ENCODE results near the gene EDN1.
A peak's percentile ranks its signal among the peaks of the same experiment; 100 is the strongest.

Gene EDN1

GRCh38 chr6:12334526-12335130 lies 44.5 kb downstream of the EDN1 start:
- H3K9ac ChIP-seq (ENCODE audit: low read depth, low read length, poor library complexity): no peak overlapping the region
- H2AK5ac ChIP-seq (ENCODE audit: low read depth, low read length): no peak overlapping the region
- peak overlapping the region in 1 of 2 donors; percentile 12 for H3K4me3 ChIP-seq (ENCODE audit: low read length in 2 of 2)

GRCh38 chr6:12335131-12335527 lies 45.0 kb downstream of the EDN1 start:
- H3K18ac ChIP-seq (ENCODE audit: low read length): no peak overlapping the region
- no peak overlapping the region for H3K14ac ChIP-seq (ENCODE audit: low read length)
- H3K4me2 ChIP-seq (ENCODE audit: insufficient read depth, low read length, poor library complexity, severe bottlenecking): no peak overlapping the region
- H3K23ac ChIP-seq (ENCODE audit: low read depth, low read length, poor library complexity): no peak overlapping the region
- H2BK15ac ChIP-seq (ENCODE audit: low read length): no peak overlapping the region
- no peaks in the 10 kb centered on the region for H3K36me3 ChIP-seq (replicated peaks in 1 of 2; ENCODE audit: control insufficient read depth in 2 of 2, insufficient read depth in 2 of 2, low read length in 2 of 2)
- H3K79me1 ChIP-seq (ENCODE audit: low read depth, low read length): no peaks in the 10 kb centered on the region
- no peak overlapping the region for H3K4me3 ChIP-seq (ENCODE audit: low read length in 2 of 2)
- H2BK120ac ChIP-seq (ENCODE audit: low read depth, low read length): no peak overlapping the region
- no peak overlapping the region for H2BK12ac ChIP-seq (ENCODE audit: low read length)
- no peak overlapping the region for H4K91ac ChIP-seq (ENCODE audit: low read depth, low read length, poor library complexity)
- no peak overlapping the region for H3K27ac ChIP-seq (replicated peaks; ENCODE audit: low read length)
- no peak for DNase-seq (ENCODE audit: low spot score)
- no peak overlapping the region for H3K4ac ChIP-seq (ENCODE audit: low read length)
- H3K27me3 ChIP-seq (ENCODE audit: control insufficient read depth in 3 of 3, insufficient read depth in 3 of 3, low read depth in 1 of 3, low read length in 3 of 3): no peaks in the 10 kb centered on the region
- no peak overlapping the region for H2BK5ac ChIP-seq (ENCODE audit: low read length)
- H3K9ac ChIP-seq (ENCODE audit: low read depth, low read length, poor library complexity): no peak overlapping the region
- no peak overlapping the region for H4K8ac ChIP-seq (ENCODE audit: low read depth, low read length)
- H2AFZ ChIP-seq (ENCODE audit: low read length): no peak overlapping the region
- no peak overlapping the region for H2AK5ac ChIP-seq (ENCODE audit: low read depth, low read length)
- no peaks in the 10 kb centered on the region for H3K9me3 ChIP-seq (replicated peaks in 1 of 2; ENCODE audit: control insufficient read depth in 2 of 2, insufficient read depth in 1 of 2, low read depth in 1 of 2, low read length in 2 of 2)
- WGBS, 2 donors (ENCODE audit: extremely low coverage in 2 of 2, insufficient read length in 2 of 2, insufficient replicate concordance in 1 of 2): no CpG with 5 or more reads among the region's 1 CpG
- H3K4me1 ChIP-seq (ENCODE audit: control insufficient read depth in 2 of 2, insufficient read depth in 1 of 2, low read depth in 1 of 2, low read length in 2 of 2): peaks cover 0 to 7% of the 10 kb centered on the region in 2 donors

More at GRCh38 chr6:12334526-12335130, 44.5 kb downstream of the EDN1 start:
- no peaks in the 10 kb centered on the region for H3K9me3 ChIP-seq (replicated peaks in 1 of 2; ENCODE audit: control insufficient read depth in 2 of 2, insufficient read depth in 1 of 2, low read depth in 1 of 2, low read length in 2 of 2)
- no peak overlapping the region for H3K4ac ChIP-seq (ENCODE audit: low read length)
- no peak overlapping the region for H2BK5ac ChIP-seq (ENCODE audit: low read length)
- DNase-seq (ENCODE audit: low spot score): no peak
- no peak overlapping the region for H3K23ac ChIP-seq (ENCODE audit: low read depth, low read length, poor library complexity)
- no peak overlapping the region for H4K8ac ChIP-seq (ENCODE audit: low read depth, low read length)
- peaks cover 0 to 7% of the 10 kb centered on the region in 2 donors for H3K4me1 ChIP-seq (ENCODE audit: control insufficient read depth in 2 of 2, insufficient read depth in 1 of 2, low read depth in 1 of 2, low read length in 2 of 2)
- no peaks in the 10 kb centered on the region for H3K79me1 ChIP-seq (ENCODE audit: low read depth, low read length)
- H3K18ac ChIP-seq (ENCODE audit: low read length): no peak overlapping the region
- no peak overlapping the region for H4K91ac ChIP-seq (ENCODE audit: low read depth, low read length, poor library complexity)
- H3K27ac ChIP-seq (replicated peaks; ENCODE audit: low read length): no peak overlapping the region
- H2AFZ ChIP-seq (ENCODE audit: low read length): no peak overlapping the region
- no peak overlapping the region for H3K4me2 ChIP-seq (ENCODE audit: insufficient read depth, low read length, poor library complexity, severe bottlenecking)
- no peak overlapping the region for H2BK12ac ChIP-seq (ENCODE audit: low read length)
- no peaks in the 10 kb centered on the region for H3K36me3 ChIP-seq (replicated peaks in 1 of 2; ENCODE audit: control insufficient read depth in 2 of 2, insufficient read depth in 2 of 2, low read length in 2 of 2)
- H3K27me3 ChIP-seq (ENCODE audit: control insufficient read depth in 3 of 3, insufficient read depth in 3 of 3, low read depth in 1 of 3, low read length in 3 of 3): no peaks in the 10 kb centered on the region
- no peak overlapping the region for H2BK15ac ChIP-seq (ENCODE audit: low read length)
- no peak overlapping the region for H3K14ac ChIP-seq (ENCODE audit: low read length)
- no peak overlapping the region for H2BK120ac ChIP-seq (ENCODE audit: low read depth, low read length)
- WGBS, 2 donors (ENCODE audit: extremely low coverage in 2 of 2, insufficient read length in 2 of 2, insufficient replicate concordance in 1 of 2): no CpG with 5 or more reads among the region's 4 CpGs

GRCh38 chr6:12335717-12336116 lies 45.6 kb downstream of the EDN1 start:
- no peak overlapping the region for H3K9ac ChIP-seq (ENCODE audit: low read depth, low read length, poor library complexity)
- H2BK15ac ChIP-seq (ENCODE audit: low read length): no peak overlapping the region
- no peak overlapping the region for H2BK12ac ChIP-seq (ENCODE audit: low read length)
- H3K4me1 ChIP-seq (ENCODE audit: control insufficient read depth in 2 of 2, insufficient read depth in 1 of 2, low read depth in 1 of 2, low read length in 2 of 2): peaks cover 0 to 7% of the 10 kb centered on the region in 2 donors
- H3K4ac ChIP-seq (ENCODE audit: low read length): no peak overlapping the region
- DNase-seq (ENCODE audit: low spot score): no peak
- H3K18ac ChIP-seq (ENCODE audit: low read length): no peak overlapping the region
- H3K27me3 ChIP-seq (ENCODE audit: control insufficient read depth in 3 of 3, insufficient read depth in 3 of 3, low read depth in 1 of 3, low read length in 3 of 3): no peaks in the 10 kb centered on the region
- H3K4me2 ChIP-seq (ENCODE audit: insufficient read depth, low read length, poor library complexity, severe bottlenecking): no peak overlapping the region
- no peak overlapping the region for H4K8ac ChIP-seq (ENCODE audit: low read depth, low read length)
- H3K4me3 ChIP-seq (ENCODE audit: low read length in 2 of 2): no peak overlapping the region
- H3K36me3 ChIP-seq (replicated peaks in 1 of 2; ENCODE audit: control insufficient read depth in 2 of 2, insufficient read depth in 2 of 2, low read length in 2 of 2): no peaks in the 10 kb centered on the region
- no peak overlapping the region for H3K27ac ChIP-seq (replicated peaks; ENCODE audit: low read length)
- H3K23ac ChIP-seq (ENCODE audit: low read depth, low read length, poor library complexity): no peak overlapping the region
- H3K9me3 ChIP-seq (replicated peaks in 1 of 2; ENCODE audit: control insufficient read depth in 2 of 2, insufficient read depth in 1 of 2, low read depth in 1 of 2, low read length in 2 of 2): no peaks in the 10 kb centered on the region
- no peak overlapping the region for H2BK120ac ChIP-seq (ENCODE audit: low read depth, low read length)
- no peak overlapping the region for H4K91ac ChIP-seq (ENCODE audit: low read depth, low read length, poor library complexity)
- no peak overlapping the region for H3K14ac ChIP-seq (ENCODE audit: low read length)
- H3K79me1 ChIP-seq (ENCODE audit: low read depth, low read length): no peaks in the 10 kb centered on the region
- no peak overlapping the region for H2AFZ ChIP-seq (ENCODE audit: low read length)
- WGBS, 2 donors (ENCODE audit: extremely low coverage in 2 of 2, insufficient read length in 2 of 2, insufficient replicate concordance in 1 of 2): no CpG with 5 or more reads among the region's 1 CpG
- no peak overlapping the region for H2BK5ac ChIP-seq (ENCODE audit: low read length)
- no peak overlapping the region for H2AK5ac ChIP-seq (ENCODE audit: low read depth, low read length)

GRCh38 chr6:12336121-12336971 lies 46.2 kb downstream of the EDN1 start:
- no peak overlapping the region for H4K8ac ChIP-seq (ENCODE audit: low read depth, low read length)
- H3K14ac ChIP-seq (ENCODE audit: low read length): no peak overlapping the region
- H3K9me3 ChIP-seq (replicated peaks in 1 of 2; ENCODE audit: control insufficient read depth in 2 of 2, insufficient read depth in 1 of 2, low read depth in 1 of 2, low read length in 2 of 2): no peaks in the 10 kb centered on the region
- no peak overlapping the region for H3K18ac ChIP-seq (ENCODE audit: low read length)
- no peak overlapping the region for H2BK12ac ChIP-seq (ENCODE audit: low read length)
- H4K91ac ChIP-seq (ENCODE audit: low read depth, low read length, poor library complexity): no peak overlapping the region
- H2AK5ac ChIP-seq (ENCODE audit: low read depth, low read length): no peak overlapping the region
- no peak overlapping the region for H3K4me3 ChIP-seq (ENCODE audit: low read length in 2 of 2)
- WGBS, 2 donors (ENCODE audit: extremely low coverage in 2 of 2, insufficient read length in 2 of 2, insufficient replicate concordance in 1 of 2): no CpG with 5 or more reads among the region's 5 CpGs
- H3K4ac ChIP-seq (ENCODE audit: low read length): no peak overlapping the region
- no peak overlapping the region for H3K4me2 ChIP-seq (ENCODE audit: insufficient read depth, low read length, poor library complexity, severe bottlenecking)
- no peak overlapping the region for H2BK15ac ChIP-seq (ENCODE audit: low read length)
- H3K23ac ChIP-seq (ENCODE audit: low read depth, low read length, poor library complexity): no peak overlapping the region
- H3K27me3 ChIP-seq (ENCODE audit: control insufficient read depth in 3 of 3, insufficient read depth in 3 of 3, low read depth in 1 of 3, low read length in 3 of 3): no peaks in the 10 kb centered on the region
- H3K27ac ChIP-seq (replicated peaks; ENCODE audit: low read length): no peak overlapping the region
- no peaks in the 10 kb centered on the region for H3K36me3 ChIP-seq (replicated peaks in 1 of 2; ENCODE audit: control insufficient read depth in 2 of 2, insufficient read depth in 2 of 2, low read length in 2 of 2)
- H2BK120ac ChIP-seq (ENCODE audit: low read depth, low read length): no peak overlapping the region
- DNase-seq (ENCODE audit: low spot score): no peak
- peaks cover 0 to 7% of the 10 kb centered on the region in 2 donors for H3K4me1 ChIP-seq (ENCODE audit: control insufficient read depth in 2 of 2, insufficient read depth in 1 of 2, low read depth in 1 of 2, low read length in 2 of 2)
- H2BK5ac ChIP-seq (ENCODE audit: low read length): no peak overlapping the region
- no peak overlapping the region for H2AFZ ChIP-seq (ENCODE audit: low read length)
- no peaks in the 10 kb centered on the region for H3K79me1 ChIP-seq (ENCODE audit: low read depth, low read length)
- H3K9ac ChIP-seq (ENCODE audit: low read depth, low read length, poor library complexity): no peak overlapping the region

Measured in neuronal stem cell (in vitro differentiated cells).